CMK (cell line): Measurements from ENCODE around the gene CHRNA4.

Experiments
- DNase-seq: peaks from one replicate; pipeline ENCODE4 v3.0.0-alpha.2; 2010; ENCODE audit warnings: low read depth

Gene CHRNA4

GRCh38 chr20:63377256-63377941 lies 16.2 kb upstream of the CHRNA4 start:
- DNase-seq: no peak

GRCh38 chr20:63376283-63377250 lies 15.4 kb upstream of the CHRNA4 start:
- DNase-seq: no peak

GRCh38 chr20:63375438-63375837 lies 14.3 kb upstream of the CHRNA4 start:
- no peak for DNase-seq

- DNase-seq: no peak
Measured at GRCh38 chr20:63374504-63374903, 13.4 kb upstream of the CHRNA4 start.

- DNase-seq: no peak
Measured at GRCh38 chr20:63373996-63374395, 12.8 kb upstream of the CHRNA4 start.

GRCh38 chr20:63372971-63373885 lies 12.1 kb upstream of the CHRNA4 start:
- DNase-seq: no peak

- no peak for DNase-seq
Measured at GRCh38 chr20:63371291-63371865, 10.2 kb upstream of the CHRNA4 start.

- DNase-seq: no peak
Measured at GRCh38 chr20:63370618-63371187, 9.6 kb upstream of the CHRNA4 start.

- no peak for DNase-seq
Measured at GRCh38 chr20:63369724-63370617, 8.8 kb upstream of the CHRNA4 start.

GRCh38 chr20:63369024-63369530 lies 7.9 kb upstream of the CHRNA4 start:
- no peak for DNase-seq

- no peak for DNase-seq
Measured at GRCh38 chr20:63368151-63368550, 7.0 kb upstream of the CHRNA4 start.

- DNase-seq: no peak
Measured at GRCh38 chr20:63367446-63368055, 6.4 kb upstream of the CHRNA4 start.

- no peak for DNase-seq
Measured at GRCh38 chr20:63366390-63367365, 5.5 kb upstream of the CHRNA4 start.

GRCh38 chr20:63365601-63366389 lies 4.6 kb upstream of the CHRNA4 start:
- DNase-seq: no peak

GRCh38 chr20:63364801-63365585 lies 3.8 kb upstream of the CHRNA4 start:
- no peak for DNase-seq

GRCh38 chr20:63363981-63364561 lies 2.9 kb upstream of the CHRNA4 start:
- DNase-seq: no peak
